SK-N-SH (cell line): ENCODE data around the gene BTBD3. TPM values are rescaled to one million over a fixed set of nuclear protein-coding genes. Genes with fewer than 3 reads are reported as not detected.

Experiments used
- CTCF ChIA-PET: fragments of 300-600, 350-600 bp; formaldehyde crosslinking; extraction: SDS; loops from one replicate; lab custom pipeline; 2021; lab: Yijun Ruan, JAX
- POLR2A ChIA-PET: fragments of 350-600 bp; sonication (Branson Sonifier 250); formaldehyde crosslinking; extraction: SDS; loops from one replicate; lab custom pipeline; 2020; ENCODE audit warnings: antibody characterized with exemption, inconsistent platforms; lab: Yijun Ruan, JAX
- DNase-seq: peaks from one replicate; pipeline ENCODE4 v3.0.0; 2012
- H2AFZ ChIP-seq: fragments of 200-600 bp; sonication (generic); 2 replicates; pipeline ENCODE4 v1.8.1; 2016; ENCODE audit warnings: antibody characterized with exemption, mild to moderate bottlenecking, low read depth
- H3F3A ChIP-seq: fragments of 200-600 bp; sonication (generic); replicated peaks from 2 replicates; pipeline ENCODE3; 2016; ENCODE audit warnings: antibody characterized with exemption, mild to moderate bottlenecking; ENCODE audit not compliant: insufficient read depth
- H3K27ac ChIP-seq, 2 experiments: fragments of 200-500 bp in 1 of 2; fragments of 200-600 bp in 1 of 2; sonication (Bioruptor generic) in 1 of 2; sonication (generic), shearing (Covaris generic) in 1 of 2; 2 replicates each; pipeline versions ENCODE4 v1.5.1 to v1.6.1; 2014 to 2016; ENCODE audit warnings: low read depth in 2 of 2, inconsistent platforms in 1 of 2, low read length in 1 of 2, mild to moderate bottlenecking in 1 of 2, mixed read lengths in 1 of 2
- H3K27me3 ChIP-seq: fragments of 200-600 bp; sonication (generic), shearing (Covaris generic); 2 replicates; pipeline ENCODE4 v1.6.1; 2016; ENCODE audit warnings: mixed run types; ENCODE audit not compliant: insufficient read depth
- H3K36me3 ChIP-seq, 2 experiments: fragments of 200-500 bp in 1 of 2; fragments of 200-600 bp in 1 of 2; sonication (Bioruptor generic) in 1 of 2; sonication (generic) in 1 of 2; replicated peaks in 1 of 2; 2 replicates each; pipeline versions ENCODE3 to v1.5.1; 2014 to 2016; ENCODE audit warnings: low read length in 1 of 2, mild to moderate bottlenecking in 1 of 2; ENCODE audit not compliant: insufficient read depth in 2 of 2, control insufficient read depth in 1 of 2
- H3K4me1 ChIP-seq, 2 experiments: fragments of 200-500 bp in 1 of 2; fragments of 200-600 bp in 1 of 2; sonication (Bioruptor generic) in 1 of 2; sonication (generic), shearing (Covaris generic) in 1 of 2; 2 replicates each; pipeline versions ENCODE4 v1.5.1 to v1.6.1; 2014 to 2016; ENCODE audit warnings: low read depth in 1 of 2, low read length in 1 of 2, mixed run types in 1 of 2; ENCODE audit not compliant: insufficient read depth in 2 of 2, control insufficient read depth in 1 of 2
- H3K4me2 ChIP-seq: fragments of 200-600 bp; sonication (generic), shearing (Covaris generic); 2 replicates; pipeline ENCODE4 v1.6.1; 2017; ENCODE audit warnings: mixed run types
- H3K4me3 ChIP-seq, 2 experiments: fragments of 200-500 bp in 1 of 2; fragments of 200-600 bp in 1 of 2; sonication (Bioruptor generic) in 1 of 2; sonication (generic), shearing (Covaris generic) in 1 of 2; 2 replicates each; pipeline versions ENCODE4 v1.5.1 to v1.8.1; 2014 to 2016; ENCODE audit warnings: low read depth in 2 of 2, inconsistent platforms in 1 of 2, low read length in 1 of 2, mild to moderate bottlenecking in 1 of 2, mixed read lengths in 1 of 2, moderate library complexity in 1 of 2
- H3K79me2 ChIP-seq: fragments of 200-600 bp; sonication (generic); 2 replicates; pipeline ENCODE4 v1.8.1; 2017; ENCODE audit warnings: mild to moderate bottlenecking; ENCODE audit not compliant: insufficient read depth
- H3K9ac ChIP-seq: fragments of 200-600 bp; sonication (generic); 2 replicates; pipeline ENCODE4 v1.6.1; 2017; ENCODE audit warnings: mixed run types
- H3K9me2 ChIP-seq: fragments of 200-600 bp; sonication (generic); 2 replicates; pipeline ENCODE4 v1.6.1; 2017; ENCODE audit warnings: mixed run types
- H3K9me3 ChIP-seq: fragments of 200-600 bp; sonication (generic); 2 replicates; pipeline ENCODE4 v1.6.1; 2017; ENCODE audit warnings: mixed run types, mild to moderate bottlenecking, moderate library complexity
- H4K20me1 ChIP-seq: fragments of 200-600 bp; sonication (generic); 2 replicates; pipeline ENCODE4 v1.6.1; 2017; ENCODE audit warnings: mild to moderate bottlenecking, mixed run types; ENCODE audit not compliant: insufficient read depth
- EP300 ChIP-seq, 2 experiments: IDR thresholded peaks; 2 replicates each; pipeline versions ENCODE4 v1.4.0 to v1.6.1; 2012; ENCODE audit warnings: borderline replicate concordance in 1 of 2, low read depth in 1 of 2, low read length in 1 of 2
- EZH2phosphoT487 ChIP-seq: fragments of 200-600 bp; sonication (generic); IDR thresholded peaks from 2 replicates; pipeline ENCODE4 v1.6.1; 2017; ENCODE audit warnings: low read depth, mixed run types, mild to moderate bottlenecking, antibody characterized with exemption, moderate library complexity, borderline replicate concordance
- GABPA ChIP-seq: IDR thresholded peaks from 2 replicates; pipeline ENCODE4 v1.4.0; 2012; ENCODE audit warnings: low read depth, mild to moderate bottlenecking
- JUND ChIP-seq: IDR thresholded peaks from 2 replicates; pipeline ENCODE4 v1.4.0; 2012
- MEF2A ChIP-seq: IDR thresholded peaks from 2 replicates; pipeline ENCODE4 v1.4.0; 2012; ENCODE audit warnings: low read depth, borderline replicate concordance
- MXI1 ChIP-seq: IDR thresholded peaks from 2 replicates; pipeline ENCODE4 v1.6.1; 2012; ENCODE audit warnings: mild to moderate bottlenecking, low read depth, low read length, improper control_type of control experiment
- NRF1 ChIP-seq: IDR thresholded peaks from 2 replicates; pipeline ENCODE4 v1.6.1; 2012; ENCODE audit warnings: low read depth, mild to moderate bottlenecking, low read length
- POLR2AphosphoS5 ChIP-seq: IDR thresholded peaks from 2 replicates; pipeline ENCODE4 v1.6.1; 2012; ENCODE audit warnings: low read depth, low read length
- RCOR1 ChIP-seq: fragments of 150-350 bp; IDR thresholded peaks from 2 replicates; pipeline ENCODE4 v1.6.1; 2017; ENCODE audit warnings: antibody characterized with exemption, low read length
- RXRA ChIP-seq: IDR thresholded peaks from 2 replicates; pipeline ENCODE4 v1.4.0; 2012; ENCODE audit warnings: low read depth, mild to moderate bottlenecking, borderline replicate concordance
- SMC3 ChIP-seq: IDR thresholded peaks from 2 replicates; pipeline ENCODE4 v1.6.1; 2012; ENCODE audit warnings: low read depth, low read length, improper control_type of control experiment
- TAF1 ChIP-seq: IDR thresholded peaks from 2 replicates; pipeline ENCODE4 v1.6.1; 2012; ENCODE audit warnings: low read depth, mild to moderate bottlenecking, low read length, moderate library complexity, borderline replicate concordance
- USF1 ChIP-seq: IDR thresholded peaks from 2 replicates; pipeline ENCODE4 v1.4.0; 2012; ENCODE audit warnings: low read depth, borderline replicate concordance
- YY1 ChIP-seq: IDR thresholded peaks from 2 replicates; pipeline ENCODE4 v1.4.0; 2012; ENCODE audit warnings: low read depth, mild to moderate bottlenecking
- WGBS: methylation state at CpG from one replicate; pipeline ENCODE4 v1.1.6; 2017; ENCODE audit warnings: low lambda C conversion rate; 5-methylcytosine and 5-hydroxymethylcytosine counted together
- polyA plus RNA-seq, 3 experiments: library from polyadenylated mRNA; depleted of rRNA; stranded (reverse); fragments of >200 nt; gene quantifications; 2 replicates each; pipeline ENCODE4 v1.2.3, GENCODE V29; 2012
- TF ChIP-seq, protein P1 (sequence below): IDR thresholded peaks from 2 replicates; pipeline ENCODE4 v1.6.1; 2012; ENCODE audit warnings: mild to moderate bottlenecking, low read depth, low read length, moderate library complexity
- TF ChIP-seq, protein P2 (sequence below): fragments of 150-350 bp; IDR thresholded peaks from 2 replicates; pipeline ENCODE4 v1.6.1; 2017; ENCODE audit warnings: antibody characterized with exemption, low read length, low read depth, borderline replicate concordance
- TF ChIP-seq, protein P3 (sequence below): IDR thresholded peaks from 2 replicates; pipeline ENCODE4 v1.4.0; 2012; ENCODE audit warnings: low read depth

The BTBD3 gene
- polyA plus RNA-seq, 1 of the 3 experiments (the other 2 are of a cell fraction): 10.2 TPM

DNA sequence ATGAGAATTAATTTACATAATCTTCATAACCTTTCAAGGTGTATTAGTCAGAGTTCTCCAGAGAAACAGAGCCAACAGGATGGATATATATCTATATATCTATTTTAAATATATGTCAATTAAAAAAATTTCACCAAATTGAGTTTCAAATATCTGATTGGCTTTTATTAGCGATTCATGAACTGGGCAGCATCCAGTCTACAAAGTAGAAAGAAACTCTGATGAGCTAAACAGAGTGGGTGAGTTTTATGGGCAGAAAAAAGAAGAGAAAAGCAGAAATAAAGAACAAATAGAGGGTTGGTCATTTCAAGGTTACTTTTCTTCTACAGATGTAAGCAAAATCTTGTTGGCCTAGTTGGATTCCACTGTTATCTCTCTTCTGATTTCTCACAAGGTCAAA lies 29.0 kb upstream of the BTBD3 start:
- peaks cover 24% of the 10 kb centered on the region for H3K79me2 ChIP-seq
- CTCF ChIA-PET: no interaction called here
- DNase-seq: no peak
- TF ChIP-seq, protein P1, sequence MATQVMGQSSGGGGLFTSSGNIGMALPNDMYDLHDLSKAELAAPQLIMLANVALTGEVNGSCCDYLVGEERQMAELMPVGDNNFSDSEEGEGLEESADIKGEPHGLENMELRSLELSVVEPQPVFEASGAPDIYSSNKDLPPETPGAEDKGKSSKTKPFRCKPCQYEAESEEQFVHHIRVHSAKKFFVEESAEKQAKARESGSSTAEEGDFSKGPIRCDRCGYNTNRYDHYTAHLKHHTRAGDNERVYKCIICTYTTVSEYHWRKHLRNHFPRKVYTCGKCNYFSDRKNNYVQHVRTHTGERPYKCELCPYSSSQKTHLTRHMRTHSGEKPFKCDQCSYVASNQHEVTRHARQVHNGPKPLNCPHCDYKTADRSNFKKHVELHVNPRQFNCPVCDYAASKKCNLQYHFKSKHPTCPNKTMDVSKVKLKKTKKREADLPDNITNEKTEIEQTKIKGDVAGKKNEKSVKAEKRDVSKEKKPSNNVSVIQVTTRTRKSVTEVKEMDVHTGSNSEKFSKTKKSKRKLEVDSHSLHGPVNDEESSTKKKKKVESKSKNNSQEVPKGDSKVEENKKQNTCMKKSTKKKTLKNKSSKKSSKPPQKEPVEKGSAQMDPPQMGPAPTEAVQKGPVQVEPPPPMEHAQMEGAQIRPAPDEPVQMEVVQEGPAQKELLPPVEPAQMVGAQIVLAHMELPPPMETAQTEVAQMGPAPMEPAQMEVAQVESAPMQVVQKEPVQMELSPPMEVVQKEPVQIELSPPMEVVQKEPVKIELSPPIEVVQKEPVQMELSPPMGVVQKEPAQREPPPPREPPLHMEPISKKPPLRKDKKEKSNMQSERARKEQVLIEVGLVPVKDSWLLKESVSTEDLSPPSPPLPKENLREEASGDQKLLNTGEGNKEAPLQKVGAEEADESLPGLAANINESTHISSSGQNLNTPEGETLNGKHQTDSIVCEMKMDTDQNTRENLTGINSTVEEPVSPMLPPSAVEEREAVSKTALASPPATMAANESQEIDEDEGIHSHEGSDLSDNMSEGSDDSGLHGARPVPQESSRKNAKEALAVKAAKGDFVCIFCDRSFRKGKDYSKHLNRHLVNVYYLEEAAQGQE: no peak
- no peak for TF ChIP-seq SMC3
- TF ChIP-seq, protein P2, sequence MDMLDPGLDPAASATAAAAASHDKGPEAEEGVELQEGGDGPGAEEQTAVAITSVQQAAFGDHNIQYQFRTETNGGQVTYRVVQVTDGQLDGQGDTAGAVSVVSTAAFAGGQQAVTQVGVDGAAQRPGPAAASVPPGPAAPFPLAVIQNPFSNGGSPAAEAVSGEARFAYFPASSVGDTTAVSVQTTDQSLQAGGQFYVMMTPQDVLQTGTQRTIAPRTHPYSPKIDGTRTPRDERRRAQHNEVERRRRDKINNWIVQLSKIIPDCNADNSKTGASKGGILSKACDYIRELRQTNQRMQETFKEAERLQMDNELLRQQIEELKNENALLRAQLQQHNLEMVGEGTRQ: no peak
- TF ChIP-seq, all 33 proteins: peak for 0
- Histone ChIP-seq H3K4me3 (no peak overlapping the region), H3K9me3 (no peaks in the 10 kb centered on the region), H3K4me2 (no peak overlapping the region), H3K27ac (no peak overlapping the region), H4K20me1 (no peaks in the 10 kb centered on the region), H3K9ac (no peak overlapping the region), H3K9me2 (no peaks in the 10 kb centered on the region), H3K36me3 (no peaks in the 10 kb centered on the region), H3K27me3 (no peaks in the 10 kb centered on the region), H2AFZ (no peak overlapping the region), H3K4me1 (no peaks in the 10 kb centered on the region; a peak in 1 of 4 replicates), H3F3A (peaks cover 11% of the 10 kb centered on the region)
- 0% methylated on average over 1 of the region's 1 CpG for WGBS
- POLR2A ChIA-PET: no interaction called here

DNA sequence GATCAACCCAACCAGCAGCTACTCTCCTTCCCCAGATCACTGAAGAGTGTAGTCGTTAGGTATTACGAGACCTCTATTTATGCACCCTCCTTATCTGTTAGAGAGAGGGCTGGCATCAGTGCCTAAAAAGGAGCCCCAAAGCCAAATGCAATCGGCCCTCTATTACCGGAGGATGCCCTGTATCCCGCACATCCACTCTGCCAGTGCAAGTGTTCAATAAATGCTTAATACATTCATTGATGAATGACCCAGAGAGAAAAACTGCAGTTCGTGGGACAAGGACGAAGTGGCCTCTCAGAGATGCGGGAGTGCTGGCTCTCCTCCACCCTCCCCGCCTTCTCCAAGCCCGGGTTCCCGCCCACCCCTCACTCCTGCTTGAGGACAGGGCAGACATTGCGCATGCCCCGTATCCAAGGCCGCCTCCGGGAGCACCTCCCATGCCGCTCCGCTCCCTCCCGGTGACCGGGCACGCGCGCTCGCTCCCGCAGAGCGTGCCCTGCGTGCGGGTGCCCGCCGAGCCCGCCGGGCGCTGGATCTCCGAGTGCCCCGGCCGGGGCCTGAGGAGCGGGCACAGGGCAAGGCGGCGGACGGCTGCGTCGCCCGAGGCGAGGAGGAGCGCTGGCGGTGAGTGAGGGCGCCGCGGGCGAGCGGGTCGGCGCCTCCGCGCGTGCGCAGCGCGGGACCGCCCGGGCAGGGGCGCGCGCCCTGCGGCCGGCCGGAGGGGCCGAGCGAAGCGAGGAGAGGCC lies 27.2 kb upstream of the BTBD3 start:
- Histone ChIP-seq H3K9me2 (no peaks in the 10 kb centered on the region), H3K9me3 (no peaks in the 10 kb centered on the region), H2AFZ (peak overlapping the region; percentile 95), H3K79me2 (peaks cover 42% of the 10 kb centered on the region), H3K36me3 (no peaks in the 10 kb centered on the region), H4K20me1 (no peaks in the 10 kb centered on the region), H3K4me1 (peaks cover 0 to 2% of the 10 kb centered on the region in 2 experiments; a peak in 3 of 4 replicates), H3K4me2 (peak overlapping the region; percentile 90), H3K27me3 (no peaks in the 10 kb centered on the region), H3K9ac (peak overlapping the region; percentile 79; the same call in 1 of the 2 replicates), H3K4me3 (peak overlapping the region; percentile 85 to 89), H3F3A (peaks cover 11% of the 10 kb centered on the region), H3K27ac (peak overlapping the region; percentile 82 to 92)
- no peak for TF ChIP-seq MEF2A
- TF ChIP-seq MXI1: peak; percentile 28
- TF ChIP-seq RXRA: no peak
- peak; percentile 55; the same call in 1 of the 2 replicates for TF ChIP-seq POLR2AphosphoS5
- TF ChIP-seq GABPA: no peak
- TF ChIP-seq NRF1: peak; percentile 51
- no peak for TF ChIP-seq USF1
- no peak for TF ChIP-seq YY1
- TF ChIP-seq EP300 (IDR thresholded peaks at IDR 0.05; ENCODE audit: borderline replicate concordance in 1 of 2, low read depth in 1 of 2, low read length in 1 of 2): no peak
- 0 out of 2 replicates have a peak, but pooled peaks have one; percentile 14 for TF ChIP-seq RCOR1
- 0 out of 2 replicates have a peak, but pooled peaks have one; percentile 36 for TF ChIP-seq TAF1
- no peak for TF ChIP-seq JUND
- no peak for TF ChIP-seq EZH2phosphoT487
- TF ChIP-seq, protein P3, sequence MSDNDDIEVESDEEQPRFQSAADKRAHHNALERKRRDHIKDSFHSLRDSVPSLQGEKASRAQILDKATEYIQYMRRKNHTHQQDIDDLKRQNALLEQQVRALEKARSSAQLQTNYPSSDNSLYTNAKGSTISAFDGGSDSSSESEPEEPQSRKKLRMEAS: no peak
- ChIA-PET POLR2A (no interaction called here), CTCF (no interaction called here)
- WGBS: 0% methylated on average over 12 of the region's 69 CpGs
- peak; percentile 96 for DNase-seq
